Mucosa of stomach (tissue), 1 donor: ENCODE data around the gene ETNPPL.

Source experiments
- H3K27me3 ChIP-seq: one replicate; pipeline ENCODE4 v1.7.0; 2013; ENCODE audit warnings: mild to moderate bottlenecking, low read length; ENCODE audit not compliant: control insufficient read depth, insufficient read depth
- H3K36me3 ChIP-seq: one replicate; pipeline ENCODE4 v1.7.0; 2013; ENCODE audit warnings: low read length; ENCODE audit not compliant: control insufficient read depth, insufficient read depth
- H3K4me1 ChIP-seq: one replicate; pipeline ENCODE4 v1.7.0; 2013; ENCODE audit warnings: mild to moderate bottlenecking, low read length; ENCODE audit not compliant: control insufficient read depth, insufficient read depth
- H3K4me3 ChIP-seq: one replicate; pipeline ENCODE4 v1.7.0; 2013; ENCODE audit warnings: low read length
- H3K9ac ChIP-seq: one replicate; pipeline ENCODE4 v1.7.0; 2013; ENCODE audit warnings: mild to moderate bottlenecking, low read length, moderate library complexity
- H3K9me3 ChIP-seq: one replicate; pipeline ENCODE4 v1.7.0; 2013; ENCODE audit warnings: mild to moderate bottlenecking, low read length, moderate library complexity; ENCODE audit not compliant: control insufficient read depth
- donor health status: Pancreatic carcinoma.

Gene ETNPPL

DNA sequence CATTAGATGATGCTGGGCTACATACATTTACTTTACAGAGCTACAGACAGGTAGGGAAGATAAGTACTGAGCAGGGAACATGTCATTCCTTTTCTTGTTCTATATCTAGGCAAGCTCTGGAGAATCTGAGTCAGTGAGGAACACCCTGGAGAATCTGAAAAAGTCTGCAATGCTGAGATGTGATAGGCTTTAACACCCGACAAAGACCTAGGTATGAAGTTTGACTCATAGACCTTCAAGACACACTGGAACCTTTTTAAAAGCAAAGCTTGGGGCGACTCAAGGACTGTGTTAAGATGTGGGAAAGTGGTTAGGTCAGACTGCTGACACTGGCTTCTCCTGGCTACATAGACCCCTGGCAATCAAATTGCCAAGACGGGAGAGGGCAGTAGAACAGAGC is 69.6 kb downstream of the ETNPPL start:
- H3K9ac ChIP-seq = no peak overlapping the region
- H3K4me3 ChIP-seq = no peak overlapping the region
- H3K27me3 ChIP-seq = no peaks in the 10 kb centered on the region
- H3K4me1 ChIP-seq = no peaks in the 10 kb centered on the region
- H3K9me3 ChIP-seq = no peaks in the 10 kb centered on the region
- no peaks in the 10 kb centered on the region for H3K36me3 ChIP-seq
